Endothelial cell of umbilical vein (primary cell): ENCODE measurements around the gene SUZ12. TPM values are rescaled to one million over a fixed set of nuclear protein-coding genes. Genes with fewer than 3 reads are reported as not detected.
"Not testable (repeated sequence)": the region's sequence is repeated elsewhere in the genome, so short reads cannot be mapped to it uniquely, and the experiment has no call there.

Source experiments
- BruUV-seq: library from RNA; stranded (reverse); fragments of 400-500 nt; replicated peaks from 2 replicates; lab custom pipeline; 2021; lab: Mats Ljungman, UMichigan
- CTCF ChIA-PET: fragments of 300-600, 350-600 bp; sonication (Branson Sonifier 250); formaldehyde crosslinking; loops from one replicate; lab custom pipeline; 2021; ENCODE audit warnings: antibody characterized with exemption, inconsistent platforms; lab: Charles Lee
- POLR2A ChIA-PET: fragments of 300-600, 350-600 bp; sonication (Branson Sonifier 250); formaldehyde crosslinking; loops from one replicate; lab custom pipeline; 2021; ENCODE audit warnings: antibody characterized with exemption, inconsistent platforms; lab: Charles Lee
- DNase-seq: peaks from one replicate; pipeline ENCODE4 v3.0.0-alpha.2; 2011; ENCODE audit warnings: low read depth, low spot score
- FAIRE-seq: peaks from 2 replicates; lab custom pipeline; 2011; peaks lifted over from hg19 to GRCh38; lab: Jason Lieb, UNC
- H2AFZ ChIP-seq: 2 replicates; pipeline ENCODE4 v1.6.0; 2012; ENCODE audit warnings: low read depth, low read length, control low read depth, inconsistent platforms
- H3K27ac ChIP-seq: 2 replicates; pipeline ENCODE4 v1.5.1; 2011; ENCODE audit warnings: low read depth, mild to moderate bottlenecking, control low read depth, low read length, moderate library complexity; ENCODE audit not compliant: insufficient read depth
- H3K27me3 ChIP-seq, 2 experiments: 2 replicates each; pipeline versions ENCODE4 v1.6.0 to v1.6.1; 2011; ENCODE audit warnings: low read length in 2 of 2, mixed read lengths in 1 of 2; ENCODE audit not compliant: control insufficient read depth in 2 of 2, insufficient read depth in 2 of 2
- H3K36me3 ChIP-seq, 2 experiments: 2 replicates in 1 of 2; 3 replicates in 1 of 2; pipeline ENCODE4 v1.5.1; 2011; ENCODE audit warnings: low read length in 2 of 2, mild to moderate bottlenecking in 1 of 2, moderate library complexity in 1 of 2; ENCODE audit not compliant: control insufficient read depth in 2 of 2, insufficient read depth in 2 of 2; ENCODE audit errors: extremely low read depth in 1 of 2
- H3K4me1 ChIP-seq: 3 replicates; pipeline ENCODE4 v1.5.1; 2011; ENCODE audit warnings: mild to moderate bottlenecking, low read length; ENCODE audit not compliant: control insufficient read depth, insufficient read depth; ENCODE audit errors: extremely low read depth
- H3K4me2 ChIP-seq: 2 replicates; pipeline ENCODE4 v1.6.1; 2011; ENCODE audit warnings: low read length, control low read depth, mixed read lengths; ENCODE audit not compliant: insufficient read depth
- H3K4me3 ChIP-seq, 3 experiments: fragments of 200-600 bp in 1 of 3; sonication (generic), shearing (Covaris generic) in 1 of 3; replicated peaks in 1 of 3; 2 replicates each; pipeline ENCODE4 v1.5.1; 2011 to 2016; ENCODE audit warnings: control low read depth in 3 of 3, low read length in 3 of 3, mild to moderate bottlenecking in 2 of 3, inconsistent platforms in 1 of 3, low read depth in 1 of 3, moderate library complexity in 1 of 3; ENCODE audit not compliant: insufficient read depth in 1 of 3
- H3K79me2 ChIP-seq: 2 replicates; pipeline ENCODE4 v1.6.0; 2012; ENCODE audit warnings: low read length, inconsistent platforms; ENCODE audit not compliant: control insufficient read depth, insufficient read depth
- H3K9ac ChIP-seq: replicated peaks from 2 replicates; pipeline ENCODE3; 2011; ENCODE audit warnings: low read length, control low read depth; ENCODE audit not compliant: insufficient read depth; ENCODE audit errors: extremely low read depth
- H3K9me1 ChIP-seq: replicated peaks from 3 replicates; pipeline ENCODE4 v1.6.0; 2011; ENCODE audit warnings: mild to moderate bottlenecking, low read length; ENCODE audit not compliant: control insufficient read depth, insufficient read depth; ENCODE audit errors: extremely low read depth
- H3K9me3 ChIP-seq: replicated peaks from 2 replicates; pipeline ENCODE4 v1.5.1; 2012; ENCODE audit warnings: low read length, inconsistent platforms; ENCODE audit not compliant: control insufficient read depth, insufficient read depth
- H4K20me1 ChIP-seq: replicated peaks from 2 replicates; pipeline ENCODE3; 2011; ENCODE audit warnings: mild to moderate bottlenecking, low read length; ENCODE audit not compliant: control insufficient read depth, insufficient read depth; ENCODE audit errors: extremely low read depth
- CTCF ChIP-seq, 2 donors: IDR thresholded peaks; 1 replicate in 1 of 2; 2 replicates in 1 of 2; pipeline ENCODE4 v1.5.1; 2011; ENCODE audit warnings: low read length in 2 of 2, mild to moderate bottlenecking in 2 of 2, moderate library complexity in 2 of 2, control low read depth in 1 of 2, inconsistent platforms in 1 of 2, low read depth in 1 of 2; ENCODE audit not compliant: insufficient read depth in 1 of 2; ENCODE audit errors: extremely low read depth in 1 of 2
- GATA2 ChIP-seq: IDR thresholded peaks from 2 replicates; pipeline ENCODE4 v1.7.0; 2011; ENCODE audit warnings: low read depth, mild to moderate bottlenecking, moderate library complexity, mixed read lengths, low read length; ENCODE audit not compliant: insufficient read length, insufficient read depth
- POLR2A ChIP-seq: IDR thresholded peaks from 2 replicates; pipeline ENCODE4 v1.6.1; 2012; ENCODE audit warnings: low read depth, mild to moderate bottlenecking, control low read depth, low read length
- POLR2AphosphoS5 ChIP-seq: IDR thresholded peaks from 2 replicates; pipeline ENCODE4 v1.6.1; 2012; ENCODE audit warnings: low read depth, mild to moderate bottlenecking, control low read depth, low read length, moderate library complexity; ENCODE audit not compliant: insufficient read depth
- dilution Hi-C: fragments of 300-500 bp; cut with MboI; formaldehyde crosslinking; loops from one replicate; pipeline ENCODE4 v1.15.0; 2019; ENCODE audit warnings: low sequenced_read_pairs; ENCODE audit not compliant: extremely low pct_ligation_motif_present
- intact Hi-C: fragments of 100-400 bp; cut with micrococcal nuclease; formaldehyde crosslinking; loops from one replicate; pipeline ENCODE4 v1.10.0; 2022
- polyA plus RNA-seq, 4 experiments: library from polyadenylated mRNA; depleted of rRNA in 3 of 4; stranded (reverse) in 3 of 4; unstranded in 1 of 4; fragments of >200 nt; gene quantifications; 2 replicates each; pipeline versions ENCODE4 v1.2.1 to v1.2.3, GENCODE V29; 2011 to 2012; ENCODE audit warnings: missing spikeins in 1 of 4
- total RNA-seq: library from RNA; stranded (reverse); gene quantifications from 2 replicates; pipeline ENCODE4 v1.2.3, GENCODE V29; 2021
- TF ChIP-seq, protein P1 (sequence below): IDR thresholded peaks from 2 replicates; pipeline ENCODE4 v1.6.1; 2011; ENCODE audit not compliant: insufficient read depth, insufficient read length

SUZ12 gene
- total and polyA plus RNA-seq, 2 donors (not counting 3 experiments of a cell fraction or from before 2014, with no cell fraction given) = 7.8 to 30.9 TPM

DNA sequence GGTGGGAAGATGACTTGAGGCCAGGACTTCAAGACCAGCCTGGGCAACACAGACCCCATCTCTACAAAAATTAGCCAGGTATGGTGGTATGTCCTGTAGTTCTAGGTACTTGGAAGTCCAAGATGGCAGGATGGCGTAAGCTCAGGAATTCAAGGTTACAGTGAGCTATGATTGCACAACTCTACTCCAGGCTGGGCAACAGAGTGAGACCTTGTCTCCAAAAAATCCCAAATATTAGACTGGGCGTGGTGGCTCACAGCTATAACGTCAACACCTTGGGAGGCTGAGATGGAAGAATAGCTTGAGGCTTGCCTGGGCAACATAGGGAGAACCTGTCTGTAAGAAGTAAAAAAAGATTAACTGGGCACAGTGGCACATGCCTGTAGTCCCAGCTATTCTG, 30.8 kb downstream of the SUZ12 start:
- Histone ChIP-seq H3K27ac (no peak overlapping the region), H3K79me2 (peaks cover 5% of the 10 kb centered on the region), H3K36me3 (peaks cover 0 to 2% of the 10 kb centered on the region in 2 experiments), H2AFZ (no peak overlapping the region), H3K9me3 (no peaks in the 10 kb centered on the region), H3K27me3 (no peaks in the 10 kb centered on the region), H3K4me2 (no peak overlapping the region), H3K9ac (no peak overlapping the region), H3K9me1 (no peaks in the 10 kb centered on the region), H3K4me1 (no peaks in the 10 kb centered on the region), H4K20me1 (no peaks in the 10 kb centered on the region), H3K4me3 (no peak overlapping the region)
- ChIA-PET POLR2A (no interaction called here), CTCF (interaction anchor here (1.1 kb wide), 1 partner anchor 39 kb away, joined by 3 read pairs; the partner anchor contains the start of gene LRRC37B)
- FAIRE-seq (no peak), DNase-seq (no peak)
- no TSS peak for BruUV-seq
- intact Hi-C loops (no loop called here), dilution Hi-C loops (no loop called here)
- TF ChIP-seq, protein P1, sequence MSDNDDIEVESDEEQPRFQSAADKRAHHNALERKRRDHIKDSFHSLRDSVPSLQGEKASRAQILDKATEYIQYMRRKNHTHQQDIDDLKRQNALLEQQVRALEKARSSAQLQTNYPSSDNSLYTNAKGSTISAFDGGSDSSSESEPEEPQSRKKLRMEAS = no peak
- TF ChIP-seq POLR2AphosphoS5 = no peak
- TF ChIP-seq POLR2A = no peak
- no peak for TF ChIP-seq GATA2
- TF ChIP-seq CTCF (IDR thresholded peaks at IDR 0.05; ENCODE audit: extremely low read depth in 1 of 2, insufficient read depth in 1 of 2, low read depth in 1 of 2, low read length in 2 of 2) = no peak

- CTCF ChIA-PET = interaction anchor here (0.6 kb wide), 1 partner anchor 28 kb away, joined by 4 read pairs; no protein-coding TSS in a partner anchor
- H3K79me2 ChIP-seq, POLR2A ChIA-PET, H3K36me3 ChIP-seq, BruUV-seq, DNase-seq, H3K4me2 ChIP-seq, intact Hi-C loops, H3K4me1 ChIP-seq, H3K9me1 ChIP-seq, dilution Hi-C loops, H3K9ac ChIP-seq, H3K9me3 ChIP-seq, H3K27me3 ChIP-seq, H2AFZ ChIP-seq, H3K4me3 ChIP-seq, H3K27ac ChIP-seq, FAIRE-seq, H4K20me1 ChIP-seq: not testable (repeated sequence)
Observed at GRCh38 chr17:31970416-31970815, 33.6 kb downstream of the SUZ12 start.
